ENCODE data around the gene TUBA1C.

DNA sequence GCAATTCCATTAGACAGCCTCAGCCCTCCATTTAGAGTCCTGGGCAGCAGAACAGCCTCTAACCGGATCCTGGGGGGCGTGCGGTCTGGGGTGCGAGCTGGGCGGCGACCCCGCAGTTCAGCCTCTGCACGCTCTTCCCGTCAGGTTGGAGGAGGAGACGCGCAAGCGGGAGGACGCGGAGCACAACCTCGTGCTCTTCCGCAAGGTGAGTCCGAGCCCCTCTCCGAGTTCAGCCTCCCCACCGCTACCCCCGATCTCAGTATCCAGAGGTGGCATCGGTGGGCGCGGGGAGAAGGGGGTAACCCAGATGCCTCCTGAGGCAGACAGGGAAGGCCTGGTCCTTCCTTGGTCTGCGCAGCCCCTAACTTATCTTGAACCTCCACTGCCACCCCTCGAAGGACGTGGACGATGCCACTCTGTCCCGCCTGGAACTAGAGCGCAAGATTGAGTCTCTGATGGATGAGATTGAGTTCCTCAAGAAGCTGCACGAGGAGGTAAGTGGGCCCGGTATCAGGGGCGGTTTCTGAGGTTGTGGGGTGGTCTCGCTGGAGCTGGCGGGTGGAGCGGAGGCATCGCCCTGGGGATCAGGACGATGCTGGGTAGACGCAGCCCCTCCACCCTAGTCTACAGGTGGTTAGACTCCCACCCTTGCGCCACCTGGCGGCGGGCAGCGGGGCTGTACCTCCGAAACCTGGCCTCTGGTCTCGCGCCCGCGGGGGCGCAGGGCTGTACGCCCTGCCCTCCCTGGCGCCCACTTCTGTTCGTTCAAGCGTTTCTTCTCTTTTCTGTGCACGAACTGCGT lies 31.4 kb downstream of the TUBA1C start:
- TF ChIP-seq, protein P1, sequence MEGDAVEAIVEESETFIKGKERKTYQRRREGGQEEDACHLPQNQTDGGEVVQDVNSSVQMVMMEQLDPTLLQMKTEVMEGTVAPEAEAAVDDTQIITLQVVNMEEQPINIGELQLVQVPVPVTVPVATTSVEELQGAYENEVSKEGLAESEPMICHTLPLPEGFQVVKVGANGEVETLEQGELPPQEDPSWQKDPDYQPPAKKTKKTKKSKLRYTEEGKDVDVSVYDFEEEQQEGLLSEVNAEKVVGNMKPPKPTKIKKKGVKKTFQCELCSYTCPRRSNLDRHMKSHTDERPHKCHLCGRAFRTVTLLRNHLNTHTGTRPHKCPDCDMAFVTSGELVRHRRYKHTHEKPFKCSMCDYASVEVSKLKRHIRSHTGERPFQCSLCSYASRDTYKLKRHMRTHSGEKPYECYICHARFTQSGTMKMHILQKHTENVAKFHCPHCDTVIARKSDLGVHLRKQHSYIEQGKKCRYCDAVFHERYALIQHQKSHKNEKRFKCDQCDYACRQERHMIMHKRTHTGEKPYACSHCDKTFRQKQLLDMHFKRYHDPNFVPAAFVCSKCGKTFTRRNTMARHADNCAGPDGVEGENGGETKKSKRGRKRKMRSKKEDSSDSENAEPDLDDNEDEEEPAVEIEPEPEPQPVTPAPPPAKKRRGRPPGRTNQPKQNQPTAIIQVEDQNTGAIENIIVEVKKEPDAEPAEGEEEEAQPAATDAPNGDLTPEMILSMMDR (optimal IDR thresholded peaks at IDR 0.05 in 1 of 3, IDR thresholded peaks at IDR 0.05 in 1 of 3, conservative IDR thresholded peaks at IDR 0.05 in 1 of 3; ENCODE audit: extremely low read depth in 1 of 3, insufficient read depth in 2 of 3, low read length in 3 of 3) = peak; percentile 71 to 94 (median 87)
- no peak for TF ChIP-seq EZH2 (IDR thresholded peaks at IDR 0.05; ENCODE audit: low read length)
